Measurements from ENCODE around the gene PNPO. TPM values are rescaled to one million over a fixed set of nuclear protein-coding genes. Genes with fewer than 3 reads are reported as not detected.
"Not testable (repeated sequence)": the region's sequence is repeated elsewhere in the genome, so short reads cannot be mapped to it uniquely, and the experiment has no call there.

PNPO gene
- total and polyA plus RNA-seq, 2 of the 8 experiments (the other 6 are each of a cell fraction or from before 2014, with no cell fraction given) = 7.0 to 8.1 TPM

- no peak for TF ChIP-seq PHF8 (conservative IDR thresholded peaks at IDR 0.05; ENCODE audit: low read depth, low read length)
These were observed 22.4 kb upstream of the PNPO start (continued) for GRCh38 chr17:47918991-47919390.

- not testable (repeated sequence) for H4K5ac ChIP-seq (ENCODE audit: insufficient read length, low read depth, low read length); H3K4ac ChIP-seq (replicated peaks; ENCODE audit: insufficient read length, low read depth, low read length); H3K9ac ChIP-seq (replicated peaks in 1 of 4; ENCODE audit: extremely low read depth in 1 of 4, low read depth in 3 of 4, low read length in 3 of 4); H3K9me3 ChIP-seq (ENCODE audit: insufficient read depth in 2 of 2, low read depth in 1 of 2, low read length in 1 of 2); H2BK5ac ChIP-seq (ENCODE audit: low read depth, low read length); H2AFZ ChIP-seq (ENCODE audit: low read length); H3K36me3 ChIP-seq (ENCODE audit: control insufficient read depth in 2 of 4, insufficient read depth in 4 of 4, low read length in 3 of 4); H3K27me3 ChIP-seq (replicated peaks in 1 of 4; ENCODE audit: control insufficient read depth in 3 of 4, extremely low read depth in 1 of 4, insufficient read depth in 3 of 4, low read length in 3 of 4); H4K20me1 ChIP-seq (replicated peaks in 1 of 2; ENCODE audit: control insufficient read depth in 1 of 2, insufficient read depth in 2 of 2, low read length in 2 of 2); H4K91ac ChIP-seq (replicated peaks; ENCODE audit: insufficient read length, low read length); H3K18ac ChIP-seq (ENCODE audit: extremely low read depth, low read length); H3K56ac ChIP-seq (replicated peaks; ENCODE audit: insufficient read length, low read depth, low read length); H3K23me2 ChIP-seq (ENCODE audit: low read depth, low read length); H2BK120ac ChIP-seq (replicated peaks; ENCODE audit: low read depth, low read length); H3K79me2 ChIP-seq (ENCODE audit: control insufficient read depth in 1 of 2, insufficient read depth in 2 of 2, low read length in 2 of 2); H2BK12ac ChIP-seq (ENCODE audit: low read depth, low read length); H3K4me3 ChIP-seq (ENCODE audit: extremely low read depth in 1 of 4, insufficient read depth in 2 of 4, low read depth in 3 of 4, low read length in 4 of 4); H2BK15ac ChIP-seq (ENCODE audit: low read length); DNase-seq (ENCODE audit: low read depth in 1 of 2, low spot score in 2 of 2); H2AK5ac ChIP-seq (ENCODE audit: low read depth, low read length); H3K4me1 ChIP-seq (replicated peaks in 1 of 4; ENCODE audit: control insufficient read depth in 3 of 4, insufficient read depth in 4 of 4, low read length in 3 of 4); H3K27ac ChIP-seq (ENCODE audit: low read depth, low read length); H2BK20ac ChIP-seq (ENCODE audit: low read length); H3K14ac ChIP-seq (ENCODE audit: insufficient read length); H4K8ac ChIP-seq (ENCODE audit: extremely low read depth, insufficient read depth, low read length); FAIRE-seq; H3K79me1 ChIP-seq (ENCODE audit: low read depth, low read length); H3K4me2 ChIP-seq (ENCODE audit: insufficient read depth in 1 of 2, low read depth in 2 of 2, low read length in 2 of 2); H3K23ac ChIP-seq (ENCODE audit: insufficient read length)
- WGBS, 2 experiments (ENCODE audit: extremely low coverage in 1 of 2, insufficient coverage in 1 of 2, insufficient read length in 1 of 2, insufficient replicate concordance in 2 of 2, low coverage in 1 of 2, low lambda C conversion rate in 2 of 2, missing lambda C conversion rate in 1 of 2) = 86% methylated on average over 14 of the region's 14 CpGs; no CpG with 5 or more reads in 1 of the 2 experiments
- POLR2A ChIA-PET (ENCODE audit: partially characterized antibody) = interaction anchor here (1.1 kb wide), 1 partner anchor 12 kb away, joined by 4 read pairs; no protein-coding TSS in a partner anchor
- CTCF ChIA-PET (ENCODE audit: partially characterized antibody) = interaction anchor here (0.6 to 0.7 kb wide), 2 partner anchors 159 to 895 kb away, joined by 3 read pairs; no protein-coding TSS in a partner anchor
These were observed 21.5 kb upstream of the PNPO start for GRCh38 chr17:47919889-47920288.

All from H1 (cell line).